ENCODE results near the gene RASGEF1C.
"Not testable (repeated sequence)": the region's sequence is repeated elsewhere in the genome, so short reads cannot be mapped to it uniquely, and the experiment has no call there.

- TF ChIP-seq CTCF, POLR2A (IDR thresholded peaks at IDR 0.05): not testable (repeated sequence)
Measured at GRCh38 chr5:180126156-180126555, 82.9 kb downstream of the RASGEF1C start.

All from prostate gland (tissue), 2 donors.